Coronary artery (tissue), 2 donors: ENCODE results near the gene INPP5J.

Experiments
- DNase-seq: peaks from one replicate; pipeline ENCODE4 v3.0.0-alpha.2; 2017; ENCODE audit warnings: low spot score
- H3K27ac ChIP-seq, 2 donors: fragments of 200-600 bp; sonication (generic); one replicate each; pipeline ENCODE4 v1.5.1; 2016 to 2019
- H3K4me3 ChIP-seq: fragments of 200-600 bp; sonication (generic); 2 replicates; pipeline ENCODE4 v1.5.1; 2016; ENCODE audit warnings: mild to moderate bottlenecking, moderate library complexity
- CTCF ChIP-seq: fragments of 200-600 bp; sonication (generic); IDR thresholded peaks from one replicate; pipeline ENCODE4 v1.5.1; 2019; ENCODE audit warnings: antibody characterized with exemption

Gene INPP5J

GRCh38 chr22:31090217-31091085 is 32.3 kb upstream of the INPP5J start:
- H3K4me3 ChIP-seq = peak overlapping the region; percentile 62
- TF ChIP-seq CTCF = no peak
- DNase-seq = peak; percentile 91
- H3K27ac ChIP-seq = peak overlapping the region; percentile 94 to 98

GRCh38 chr22:31091106-31091975 is 31.4 kb upstream of the INPP5J start:
- peak; percentile 83 for DNase-seq
- Histone ChIP-seq H3K27ac (peak overlapping the region; percentile 94 to 98), H3K4me3 (peak overlapping the region; percentile 62)
- TF ChIP-seq CTCF = no peak

GRCh38 chr22:31092161-31092560 is 30.6 kb upstream of the INPP5J start:
- DNase-seq = no peak
- peak overlapping the region; percentile 62 for H3K4me3 ChIP-seq

GRCh38 chr22:31093086-31093850 is 29.5 kb upstream of the INPP5J start:
- peak; percentile 89 for DNase-seq
- peak overlapping the region; percentile 62 for H3K4me3 ChIP-seq
- no peak for TF ChIP-seq CTCF
- H3K27ac ChIP-seq = peak overlapping the region; percentile 94 to 98

More at GRCh38 chr22:31092161-31092560, 30.6 kb upstream of the INPP5J start:
- TF ChIP-seq CTCF = no peak
- peak overlapping the region; percentile 94 to 98 for H3K27ac ChIP-seq

GRCh38 chr22:31094021-31094551 is 28.7 kb upstream of the INPP5J start:
- TF ChIP-seq CTCF = no peak
- H3K4me3 ChIP-seq = peak overlapping the region; percentile 62
- H3K27ac ChIP-seq = peak overlapping the region; percentile 68 to 98
- DNase-seq = peak; percentile 69

GRCh38 chr22:31094741-31095140 is 28.0 kb upstream of the INPP5J start:
- Histone ChIP-seq H3K27ac (peak overlapping the region; percentile 50 to 73), H3K4me3 (peak overlapping the region; percentile 4)
- DNase-seq = no peak
- TF ChIP-seq CTCF = no peak
